HCT116 (cell line): ENCODE data around the gene MMP15. TPM values are rescaled to one million over a fixed set of nuclear protein-coding genes. Genes with fewer than 3 reads are reported as not detected.

ENCODE experiments used
- ATAC-seq: fragments of 200-7000 bp; cut with Tn5 transposase; 2 replicates; pipeline ENCODE4 v1.9.1; 2020; ENCODE audit warnings: mild to moderate bottlenecking, moderate library complexity
- BruUV-seq: library from RNA; stranded (reverse); fragments of 400-500 nt; replicated peaks from 2 replicates; lab custom pipeline; 2021; lab: Mats Ljungman, UMichigan
- CTCF ChIA-PET: fragments of 300-600 bp; sonication (Branson Sonifier 250); formaldehyde crosslinking; loops from one replicate; lab custom pipeline; 2021; ENCODE audit warnings: antibody characterized with exemption; lab: Charles Lee
- POLR2A ChIA-PET: fragments of 300-600, 350-600 bp; sonication (Branson Sonifier 250); formaldehyde crosslinking; loops from one replicate; lab custom pipeline; 2021; ENCODE audit warnings: antibody characterized with exemption; lab: Charles Lee
- RAD21 ChIA-PET, 2 experiments: fragments of 300-600 bp; sonication (Branson Sonifier 250); formaldehyde crosslinking; loops; one replicate each; lab custom pipeline; 2023; ENCODE audit warnings: low total read pairs in 2 of 2; ENCODE audit not compliant: uncharacterized antibody in 2 of 2, unreplicated experiment in 2 of 2, low non-redundant PET in 1 of 2; lab: Charles Lee
- DNase-seq: peaks from one replicate; pipeline ENCODE4 v3.0.0-alpha.2; 2010; ENCODE audit warnings: low read depth, low spot score
- H2AFZ ChIP-seq: fragments of 200-600 bp; shearing (Covaris generic), sonication (generic); 2 replicates; pipeline ENCODE4 v1.6.1; 2017; ENCODE audit warnings: low read depth, mixed run types, mixed read lengths, antibody characterized with exemption, low read length; ENCODE audit not compliant: poor library complexity, severe bottlenecking
- H3K27ac ChIP-seq: 2 replicates; pipeline ENCODE4 v1.5.1; 2012; ENCODE audit warnings: low read depth, low read length
- H3K27me3 ChIP-seq: fragments of 200-600 bp; sonication (generic); 2 replicates; pipeline ENCODE4 v1.6.1; 2016; ENCODE audit warnings: mixed run types, low read length, mixed read lengths; ENCODE audit not compliant: insufficient read depth
- H3K36me3 ChIP-seq, 2 experiments: fragments of 200-500 bp in 1 of 2; fragments of 200-600 bp in 1 of 2; sonication (Bioruptor generic) in 1 of 2; sonication (generic) in 1 of 2; 2 replicates each; pipeline versions ENCODE4 v1.5.1 to v1.6.1; 2014 to 2016; ENCODE audit warnings: low read length in 2 of 2, inconsistent platforms in 1 of 2, mixed read lengths in 1 of 2, mixed run types in 1 of 2; ENCODE audit not compliant: insufficient read depth in 2 of 2, control insufficient read depth in 1 of 2
- H3K4me1 ChIP-seq, 2 experiments: fragments of 200-600 bp in 1 of 2; sonication (generic) in 1 of 2; 2 replicates each; pipeline versions ENCODE4 v1.5.1 to v1.6.1; 2012 to 2017; ENCODE audit warnings: low read length in 2 of 2, inconsistent platforms in 1 of 2, mild to moderate bottlenecking in 1 of 2, mixed read lengths in 1 of 2, mixed run types in 1 of 2, moderate library complexity in 1 of 2; ENCODE audit not compliant: insufficient read depth in 2 of 2, control insufficient read depth in 1 of 2
- H3K4me2 ChIP-seq: fragments of 200-600 bp; sonication (generic); 2 replicates; pipeline ENCODE4 v1.6.1; 2017; ENCODE audit warnings: mixed run types, low read length, mixed read lengths
- H3K4me3 ChIP-seq, 2 experiments: fragments of 200-600 bp in 1 of 2; sonication (generic) in 1 of 2; replicated peaks in 1 of 2; 2 replicates each; pipeline ENCODE4 v1.5.1; 2011 to 2016; ENCODE audit warnings: low read length in 2 of 2, control low read depth in 1 of 2, low read depth in 1 of 2, mild to moderate bottlenecking in 1 of 2, mixed read lengths in 1 of 2, mixed run types in 1 of 2
- H3K79me2 ChIP-seq: fragments of 200-600 bp; sonication (generic); 2 replicates; pipeline ENCODE4 v1.6.1; 2017; ENCODE audit warnings: mild to moderate bottlenecking, mixed run types, low read length, moderate library complexity, mixed read lengths; ENCODE audit not compliant: insufficient read depth
- H3K9ac ChIP-seq: fragments of 200-600 bp; sonication (generic); 2 replicates; pipeline ENCODE4 v1.6.1; 2016; ENCODE audit warnings: low read length, mixed read lengths
- H3K9me2 ChIP-seq: fragments of 200-600 bp; sonication (generic), shearing (Covaris generic); 2 replicates; pipeline ENCODE4 v1.6.1; 2017; ENCODE audit warnings: mixed run types, mild to moderate bottlenecking, moderate library complexity; ENCODE audit not compliant: insufficient read depth
- H3K9me3 ChIP-seq, 2 experiments: fragments of 200-500 bp in 1 of 2; fragments of 200-600 bp in 1 of 2; sonication (Bioruptor generic) in 1 of 2; sonication (generic) in 1 of 2; 2 replicates each; pipeline ENCODE4 v1.6.1; 2014 to 2017; ENCODE audit warnings: low read length in 2 of 2, mixed read lengths in 2 of 2, inconsistent platforms in 1 of 2, low read depth in 1 of 2, mild to moderate bottlenecking in 1 of 2, mixed run types in 1 of 2, moderate library complexity in 1 of 2; ENCODE audit not compliant: control insufficient read depth in 1 of 2, insufficient read depth in 1 of 2
- H4K20me1 ChIP-seq: fragments of 200-600 bp; sonication (generic), shearing (Covaris generic); 2 replicates; pipeline ENCODE4 v1.6.1; 2017; ENCODE audit warnings: mixed run types, mild to moderate bottlenecking, moderate library complexity; ENCODE audit not compliant: insufficient read depth
- CBX3 ChIP-seq: IDR thresholded peaks from 2 replicates; pipeline ENCODE4 v1.6.1; 2012; ENCODE audit warnings: low read depth
- CEBPB ChIP-seq: IDR thresholded peaks from 2 replicates; pipeline ENCODE4 v1.6.1; 2012; ENCODE audit warnings: low read depth
- EGR1 ChIP-seq: IDR thresholded peaks from 2 replicates; pipeline ENCODE4 v1.6.1; 2012; ENCODE audit warnings: low read depth
- ELF1 ChIP-seq: IDR thresholded peaks from 2 replicates; pipeline ENCODE4 v1.6.1; 2012; ENCODE audit warnings: low read depth, borderline replicate concordance
- EZH2 ChIP-seq: fragments of 200-600 bp; sonication (generic); IDR thresholded peaks from 2 replicates; pipeline ENCODE4 v1.6.1; 2017; ENCODE audit warnings: antibody characterized with exemption, mixed run types
- EZH2phosphoT487 ChIP-seq: fragments of 200-600 bp; IDR thresholded peaks from 2 replicates; pipeline ENCODE4 v1.6.1; 2018; ENCODE audit warnings: antibody characterized with exemption, borderline replicate concordance
- FOSL1 ChIP-seq: IDR thresholded peaks from 2 replicates; pipeline ENCODE4 v1.6.1; 2012; ENCODE audit warnings: low read depth
- POLR2A ChIP-seq: IDR thresholded peaks from 2 replicates; pipeline ENCODE4 v1.7.0; 2011; ENCODE audit warnings: borderline replicate concordance; ENCODE audit not compliant: insufficient read depth, insufficient read length; ENCODE audit errors: extremely low read depth
- POLR2AphosphoS5 ChIP-seq: IDR thresholded peaks from 2 replicates; pipeline ENCODE4 v1.6.1; 2011; ENCODE audit warnings: mild to moderate bottlenecking, low read depth, low read length, moderate library complexity
- RAD21 ChIP-seq: IDR thresholded peaks from 2 replicates; pipeline ENCODE4 v1.6.1; 2012; ENCODE audit warnings: low read depth, mild to moderate bottlenecking
- SIN3A ChIP-seq: IDR thresholded peaks from 2 replicates; pipeline ENCODE4 v1.6.1; 2012; ENCODE audit warnings: low read depth
- TCF7L2 ChIP-seq: IDR thresholded peaks from 2 replicates; pipeline ENCODE4 v1.7.0; 2011; ENCODE audit warnings: borderline replicate concordance, inconsistent platforms; ENCODE audit not compliant: insufficient read depth, insufficient read length; ENCODE audit errors: extremely low read depth
- YY1 ChIP-seq: IDR thresholded peaks from 2 replicates; pipeline ENCODE4 v1.6.1; 2011; ENCODE audit warnings: low read length, low read depth, moderate library complexity, mild to moderate bottlenecking; ENCODE audit not compliant: insufficient replicate concordance; ENCODE audit errors: extremely low read depth
- ZFX ChIP-seq: fragments of 450-650 bp; IDR thresholded peaks from 2 replicates; pipeline ENCODE4 v1.6.1; 2017
- ZNF274 ChIP-seq: fragments of 200-500 bp; sonication (Bioruptor generic); IDR thresholded peaks from 2 replicates; pipeline ENCODE4 v1.6.1; 2014; ENCODE audit warnings: mild to moderate bottlenecking, low read depth, low read length, inconsistent platforms
- intact Hi-C: fragments of 100-400 bp; cut with micrococcal nuclease; formaldehyde crosslinking; loops from 2 replicates; pipeline ENCODE4 v1.10.0; 2022
- total RNA-seq: library from RNA; stranded (reverse); gene quantifications from one replicate; pipeline ENCODE4 v1.2.1, GENCODE V29; 2021; ENCODE audit not compliant: unreplicated experiment
- TF ChIP-seq, protein P1 (sequence below): IDR thresholded peaks from 2 replicates; pipeline ENCODE4 v1.6.1; 2012
- TF ChIP-seq, protein P2 (sequence below): IDR thresholded peaks from 2 replicates; pipeline ENCODE4 v1.6.1; 2011; ENCODE audit warnings: mild to moderate bottlenecking, low read length, moderate library complexity; ENCODE audit not compliant: insufficient replicate concordance; ENCODE audit errors: extremely low read depth
- TF ChIP-seq, protein P3 (sequence below), 3 experiments: fragments of 200-600 bp in 1 of 3; sonication (generic) in 1 of 3; IDR thresholded peaks in 2 of 3; conservative IDR thresholded peaks in 1 of 3; 2 replicates each; pipeline ENCODE4 v1.5.1; 2012 to 2017; ENCODE audit warnings: low read depth in 2 of 3, low read length in 2 of 3, antibody characterized with exemption in 1 of 3, borderline replicate concordance in 1 of 3, control low read depth in 1 of 3, mild to moderate bottlenecking in 1 of 3, mixed read lengths in 1 of 3, mixed run types in 1 of 3, moderate library complexity in 1 of 3; ENCODE audit not compliant: insufficient read depth in 1 of 3

The MMP15 gene
- total RNA-seq, 1 experiment from 2014 or later, result 38.5 TPM

DNA sequence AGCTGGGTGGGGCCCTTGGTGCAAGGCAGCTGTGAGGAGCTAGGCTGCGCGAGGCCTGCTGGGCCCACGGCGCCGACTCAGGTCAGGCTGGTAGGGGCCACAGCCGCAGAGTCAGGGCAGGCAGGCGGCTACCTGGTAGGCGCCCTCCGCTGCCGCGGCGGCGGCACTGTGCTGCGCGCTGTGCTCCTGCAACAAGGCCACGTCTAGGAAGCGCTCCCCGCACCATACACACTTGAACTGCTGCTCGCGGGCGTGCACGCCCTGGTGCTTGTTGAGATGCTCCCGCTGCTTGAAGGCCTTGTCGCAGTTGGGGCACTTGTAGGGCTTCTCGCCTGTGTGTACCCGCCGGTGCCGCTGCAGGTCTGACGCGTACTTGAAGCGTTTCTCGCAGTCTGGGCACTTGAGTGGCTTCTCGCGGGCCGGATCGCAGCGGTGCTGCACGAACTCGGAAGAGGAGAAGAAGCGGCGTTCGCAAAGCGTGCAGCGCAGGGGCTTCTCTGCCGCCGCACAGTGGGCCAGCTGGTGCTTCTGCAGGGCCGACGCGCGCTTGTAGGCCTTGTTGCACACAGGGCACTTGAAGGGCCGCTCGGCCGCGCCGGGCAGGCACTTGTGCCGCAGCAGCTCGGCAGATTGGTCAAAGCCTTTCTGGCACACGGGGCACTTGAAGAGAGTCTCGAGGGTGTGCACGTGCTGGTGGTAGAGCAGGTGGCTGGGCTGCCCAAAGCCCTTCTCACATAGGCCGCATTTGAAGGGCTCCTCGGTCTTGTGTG, 29.0 kb upstream of the MMP15 start (continued):
- no peak for TF ChIP-seq CBX3
- no peak for TF ChIP-seq ELF1
- no peak for TF ChIP-seq TCF7L2
- no peak for TF ChIP-seq YY1
- TF ChIP-seq EGR1, result no peak
- TF ChIP-seq EZH2, result no peak
- no peak for TF ChIP-seq POLR2AphosphoS5
- no peak for TF ChIP-seq ZFX
- no peak for TF ChIP-seq RAD21

DNA sequence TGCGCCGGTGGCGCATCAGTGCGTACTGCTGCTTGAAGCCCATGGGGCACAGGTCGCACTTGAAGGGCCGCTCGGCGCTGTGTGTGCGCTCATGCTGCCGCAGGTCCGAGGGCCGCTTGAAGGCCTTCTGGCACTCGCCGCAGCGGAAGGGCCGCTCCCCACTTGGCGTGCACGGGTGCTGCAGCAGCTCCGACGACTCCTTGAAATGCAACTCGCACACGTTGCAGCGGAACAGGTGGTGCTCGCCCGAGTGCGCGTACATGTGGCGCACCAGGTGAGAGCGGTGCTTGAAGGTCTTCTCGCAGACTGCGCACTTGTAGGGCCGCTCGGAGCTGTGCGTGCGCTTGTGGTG, 28.4 kb upstream of the MMP15 start:
- CTCF ChIA-PET, result no interaction called here
- DNase-seq, result no peak
- intact Hi-C loops, result no loop called here
- ATAC-seq, result no peak
- Histone ChIP-seq H3K9me3 (no peaks in the 10 kb centered on the region), H3K4me2 (no peak overlapping the region), H3K4me3 (no peak overlapping the region), H3K9ac (no peak overlapping the region), H4K20me1 (no peaks in the 10 kb centered on the region), H2AFZ (no peak overlapping the region), H3K27ac (no peak overlapping the region), H3K36me3 (no peaks in the 10 kb centered on the region), H3K27me3 (no peaks in the 10 kb centered on the region), H3K79me2 (peaks cover 5% of the 10 kb centered on the region), H3K4me1 (peaks cover 17 to 39% of the 10 kb centered on the region in 2 experiments; a peak in 3 of 4 replicates), H3K9me2 (no peaks in the 10 kb centered on the region)
- POLR2A ChIA-PET, result no interaction called here
- BruUV-seq, result no TSS peak
- TF ChIP-seq SIN3A (no peak), ZNF274 (no peak), EGR1 (no peak), CEBPB (no peak), ZFX (no peak), YY1 (no peak), EZH2 (no peak), FOSL1 (no peak), POLR2A (no peak), EZH2phosphoT487 (no peak)
- TF ChIP-seq, protein P1, sequence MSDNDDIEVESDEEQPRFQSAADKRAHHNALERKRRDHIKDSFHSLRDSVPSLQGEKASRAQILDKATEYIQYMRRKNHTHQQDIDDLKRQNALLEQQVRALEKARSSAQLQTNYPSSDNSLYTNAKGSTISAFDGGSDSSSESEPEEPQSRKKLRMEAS, result no peak
- TF ChIP-seq, protein P2, sequence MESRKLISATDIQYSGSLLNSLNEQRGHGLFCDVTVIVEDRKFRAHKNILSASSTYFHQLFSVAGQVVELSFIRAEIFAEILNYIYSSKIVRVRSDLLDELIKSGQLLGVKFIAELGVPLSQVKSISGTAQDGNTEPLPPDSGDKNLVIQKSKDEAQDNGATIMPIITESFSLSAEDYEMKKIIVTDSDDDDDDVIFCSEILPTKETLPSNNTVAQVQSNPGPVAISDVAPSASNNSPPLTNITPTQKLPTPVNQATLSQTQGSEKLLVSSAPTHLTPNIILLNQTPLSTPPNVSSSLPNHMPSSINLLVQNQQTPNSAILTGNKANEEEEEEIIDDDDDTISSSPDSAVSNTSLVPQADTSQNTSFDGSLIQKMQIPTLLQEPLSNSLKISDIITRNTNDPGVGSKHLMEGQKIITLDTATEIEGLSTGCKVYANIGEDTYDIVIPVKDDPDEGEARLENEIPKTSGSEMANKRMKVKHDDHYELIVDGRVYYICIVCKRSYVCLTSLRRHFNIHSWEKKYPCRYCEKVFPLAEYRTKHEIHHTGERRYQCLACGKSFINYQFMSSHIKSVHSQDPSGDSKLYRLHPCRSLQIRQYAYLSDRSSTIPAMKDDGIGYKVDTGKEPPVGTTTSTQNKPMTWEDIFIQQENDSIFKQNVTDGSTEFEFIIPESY, result no peak
- TF ChIP-seq, protein P3, sequence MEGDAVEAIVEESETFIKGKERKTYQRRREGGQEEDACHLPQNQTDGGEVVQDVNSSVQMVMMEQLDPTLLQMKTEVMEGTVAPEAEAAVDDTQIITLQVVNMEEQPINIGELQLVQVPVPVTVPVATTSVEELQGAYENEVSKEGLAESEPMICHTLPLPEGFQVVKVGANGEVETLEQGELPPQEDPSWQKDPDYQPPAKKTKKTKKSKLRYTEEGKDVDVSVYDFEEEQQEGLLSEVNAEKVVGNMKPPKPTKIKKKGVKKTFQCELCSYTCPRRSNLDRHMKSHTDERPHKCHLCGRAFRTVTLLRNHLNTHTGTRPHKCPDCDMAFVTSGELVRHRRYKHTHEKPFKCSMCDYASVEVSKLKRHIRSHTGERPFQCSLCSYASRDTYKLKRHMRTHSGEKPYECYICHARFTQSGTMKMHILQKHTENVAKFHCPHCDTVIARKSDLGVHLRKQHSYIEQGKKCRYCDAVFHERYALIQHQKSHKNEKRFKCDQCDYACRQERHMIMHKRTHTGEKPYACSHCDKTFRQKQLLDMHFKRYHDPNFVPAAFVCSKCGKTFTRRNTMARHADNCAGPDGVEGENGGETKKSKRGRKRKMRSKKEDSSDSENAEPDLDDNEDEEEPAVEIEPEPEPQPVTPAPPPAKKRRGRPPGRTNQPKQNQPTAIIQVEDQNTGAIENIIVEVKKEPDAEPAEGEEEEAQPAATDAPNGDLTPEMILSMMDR (IDR thresholded peaks at IDR 0.05 in 2 of 3, conservative IDR thresholded peaks at IDR 0.05 in 1 of 3; ENCODE audit: borderline replicate concordance in 1 of 3, insufficient read depth in 1 of 3, low read depth in 2 of 3, low read length in 2 of 3), result no peak
- RAD21 ChIA-PET, result no interaction called here
